Mesodermal cell (in vitro differentiated cells): ENCODE data around the gene LASP1NB.
"Not testable (repeated sequence)": the region's sequence is repeated elsewhere in the genome, so short reads cannot be mapped to it uniquely, and the experiment has no call there.

Experiments
- H3K27ac ChIP-seq: 2 replicates; pipeline ENCODE4 v1.7.0; 2013; ENCODE audit warnings: mild to moderate bottlenecking, low read depth, low read length, moderate library complexity; ENCODE audit not compliant: severe bottlenecking
- H3K36me3 ChIP-seq: 2 replicates; pipeline ENCODE4 v1.7.1; 2013; ENCODE audit warnings: mild to moderate bottlenecking, low read length, moderate library complexity; ENCODE audit not compliant: control insufficient read depth, insufficient read depth
- H3K4me1 ChIP-seq: one replicate; pipeline ENCODE4 v1.7.1; 2013; ENCODE audit warnings: mild to moderate bottlenecking, low read length; ENCODE audit not compliant: insufficient read depth, control insufficient read depth, poor library complexity, severe bottlenecking
- H3K4me3 ChIP-seq: 2 replicates; pipeline ENCODE4 v1.7.0; 2013; ENCODE audit warnings: low read length, control low read depth, mild to moderate bottlenecking; ENCODE audit not compliant: insufficient read depth, poor library complexity, severe bottlenecking; ENCODE audit errors: extremely low read depth
- H3K9me3 ChIP-seq: 2 replicates; pipeline ENCODE4 v1.7.1; 2013; ENCODE audit warnings: mild to moderate bottlenecking, low read length, moderate library complexity; ENCODE audit not compliant: control insufficient read depth
- WGBS, 2 experiments: methylation state at CpG; one replicate each; pipeline ENCODE4 v1.1.5; 2013; ENCODE audit warnings: missing lambda C conversion rate in 2 of 2; ENCODE audit not compliant: insufficient coverage in 2 of 2; 5-methylcytosine and 5-hydroxymethylcytosine counted together

LASP1NB gene

GRCh38 chr17:38908676-38909181, 16.7 kb upstream of the LASP1NB start:
- 63 to 82% methylated on average over 5 to 7 of the region's 8 CpGs for WGBS, 2 experiments
- Histone ChIP-seq H3K4me3 (no peak overlapping the region), H3K4me1 (peaks cover 32% of the 10 kb centered on the region), H3K9me3 (no peaks in the 10 kb centered on the region), H3K36me3 (peaks cover 76% of the 10 kb centered on the region), H3K27ac (peak overlapping the region; percentile 6)

GRCh38 chr17:38910325-38910724, 15.1 kb upstream of the LASP1NB start:
- H3K9me3 ChIP-seq = no peaks in the 10 kb centered on the region
- no peak overlapping the region for H3K27ac ChIP-seq
- 67 to 75% methylated on average over 3 to 4 of the region's 5 CpGs for WGBS, 2 experiments
- H3K4me3 ChIP-seq = no peak overlapping the region
- peaks cover 76% of the 10 kb centered on the region for H3K36me3 ChIP-seq
- peaks cover 36% of the 10 kb centered on the region for H3K4me1 ChIP-seq

GRCh38 chr17:38911081-38911730, 14.2 kb upstream of the LASP1NB start:
- Histone ChIP-seq H3K36me3 (peaks cover 77% of the 10 kb centered on the region), H3K9me3 (no peaks in the 10 kb centered on the region), H3K27ac (no peak overlapping the region), H3K4me3 (no peak overlapping the region), H3K4me1 (peaks cover 29% of the 10 kb centered on the region)
- WGBS, 2 experiments = 97 to 100% methylated on average over 5 to 6 of the region's 10 CpGs

- not testable (repeated sequence) for H3K4me3 ChIP-seq, H3K9me3 ChIP-seq, H3K27ac ChIP-seq
- Histone ChIP-seq H3K36me3 (peaks cover 78% of the 10 kb centered on the region), H3K4me1 (peaks cover 24% of the 10 kb centered on the region)
- 91 to 100% methylated on average over 8 of the region's 8 CpGs for WGBS, 2 experiments
Observed at GRCh38 chr17:38911731-38912081, 13.7 kb upstream of the LASP1NB start.

- Histone ChIP-seq H3K36me3 (peaks cover 82% of the 10 kb centered on the region), H3K4me3 (no peak overlapping the region), H3K27ac (no peak overlapping the region), H3K9me3 (no peaks in the 10 kb centered on the region), H3K4me1 (peaks cover 19% of the 10 kb centered on the region)
- 96% methylated on average over 12 to 13 of the region's 13 CpGs for WGBS, 2 experiments
Observed at GRCh38 chr17:38912221-38912813, 13.1 kb upstream of the LASP1NB start.

- 95 to 97% methylated on average over 16 to 18 of the region's 20 CpGs for whole genome bisulfite sequencing, 2 experiments
- Histone ChIP-seq H3K4me1 (peaks cover 10% of the 10 kb centered on the region), H3K27ac (no peak overlapping the region), H3K9me3 (no peaks in the 10 kb centered on the region), H3K4me3 (no peak overlapping the region), H3K36me3 (peaks cover 96% of the 10 kb centered on the region)
Observed at GRCh38 chr17:38914741-38915638, 10.4 kb upstream of the LASP1NB start.

- Histone ChIP-seq H3K9me3 (no peaks in the 10 kb centered on the region), H3K4me1 (peaks cover 16% of the 10 kb centered on the region), H3K27ac (no peak overlapping the region), H3K36me3 (peaks cover 96% of the 10 kb centered on the region), H3K4me3 (no peak overlapping the region)
- WGBS, 2 experiments = 98 to 99% methylated on average over 5 to 7 of the region's 7 CpGs
Observed at GRCh38 chr17:38915639-38915995, 9.8 kb upstream of the LASP1NB start.

GRCh38 chr17:38916771-38917170, 8.6 kb upstream of the LASP1NB start:
- no peak overlapping the region for H3K4me3 ChIP-seq
- 75 to 82% methylated on average over 8 of the region's 8 CpGs for WGBS, 2 experiments
- peaks cover 24% of the 10 kb centered on the region for H3K4me1 ChIP-seq
- H3K36me3 ChIP-seq = peaks cover 90% of the 10 kb centered on the region
- H3K9me3 ChIP-seq = no peaks in the 10 kb centered on the region
- H3K27ac ChIP-seq = no peak overlapping the region

- H3K36me3 ChIP-seq = peaks cover 86% of the 10 kb centered on the region
- peaks cover 24% of the 10 kb centered on the region for H3K4me1 ChIP-seq
Observed at GRCh38 chr17:38917259-38917658, 8.2 kb upstream of the LASP1NB start.

GRCh38 chr17:38918129-38918913, 7.1 kb upstream of the LASP1NB start:
- 91 to 96% methylated on average over 36 to 37 of the region's 37 CpGs for WGBS, 2 experiments
- Histone ChIP-seq H3K9me3 (no peaks in the 10 kb centered on the region), H3K4me3 (no peak overlapping the region), H3K4me1 (peaks cover 29% of the 10 kb centered on the region), H3K27ac (no peak overlapping the region), H3K36me3 (peaks cover 76% of the 10 kb centered on the region)

More at GRCh38 chr17:38917259-38917658, 8.2 kb upstream of the LASP1NB start:
- Histone ChIP-seq H3K9me3 (no peaks in the 10 kb centered on the region), H3K4me3 (no peak overlapping the region), H3K27ac (no peak overlapping the region)
- WGBS, 2 experiments = 82 to 100% methylated on average over 3 of the region's 3 CpGs
